ENCODE data around the gene EYS. TPM values are rescaled to one million over a fixed set of nuclear protein-coding genes. Genes with fewer than 3 reads are reported as not detected.
A peak's percentile ranks its signal among the peaks of the same experiment; 100 is the strongest.

EYS gene
- total and polyA plus RNA-seq, 2 of the 13 experiments (the other 11 are each of a cell fraction or from before 2014, with no cell fraction given) = 0.04 to 0.07 TPM

DNA sequence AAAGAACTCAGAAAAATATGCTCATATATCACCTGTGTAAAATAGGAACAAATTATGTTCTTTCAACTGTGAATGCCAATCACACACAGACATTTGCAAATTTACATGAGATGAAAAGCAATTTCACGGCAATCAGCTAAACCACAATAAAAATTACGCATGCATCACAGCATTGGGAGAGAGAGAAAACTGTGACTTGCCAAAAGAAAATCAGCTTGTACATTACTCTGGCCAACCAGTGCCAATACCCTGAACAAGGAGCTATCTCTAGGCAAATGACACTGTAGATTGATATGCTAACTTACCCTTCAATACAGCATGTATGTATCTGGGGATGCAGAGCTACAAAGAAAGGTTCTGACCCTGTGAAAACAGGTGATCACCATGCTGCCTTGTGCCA is 515.6 kb downstream of the EYS start:
- 0% methylated on average over 2 of the region's 2 CpGs for WGBS (ENCODE audit: low lambda C conversion rate)
- no peak overlapping the region for H3K4me3 ChIP-seq (replicated peaks in 1 of 3; ENCODE audit: insufficient read depth in 1 of 3, low read depth in 2 of 3, low read length in 3 of 3)
- BruUV-seq (replicated peaks) = no TSS peak
- DNase-seq (ENCODE audit: low spot score) (no peak), ATAC-seq (no peak), FAIRE-seq (no peak)
- no peaks in the 10 kb centered on the region for H3K36me3 ChIP-seq (replicated peaks in 1 of 2; ENCODE audit: control insufficient read depth in 1 of 2, insufficient read depth in 2 of 2, low read length in 2 of 2)
- no peaks in the 10 kb centered on the region for H3K27me3 ChIP-seq (ENCODE audit: control insufficient read depth in 1 of 2, insufficient read depth in 2 of 2, low read length in 2 of 2)
- POLR2A ChIA-PET = no interaction called here
- no peak overlapping the region for H3K9ac ChIP-seq (ENCODE audit: insufficient read depth, low read depth, low read length)
- TF ChIP-seq ONECUT2 (CRISPR knock-in tag; IDR thresholded peaks at IDR 0.05) = no peak
- no peak overlapping the region for H3K4me2 ChIP-seq (ENCODE audit: low read depth, low read length)
- no peaks in the 10 kb centered on the region for H3K4me1 ChIP-seq (ENCODE audit: insufficient read depth, low read length)
- no peaks in the 10 kb centered on the region for H3K79me2 ChIP-seq (ENCODE audit: insufficient read depth, low read length)
- H3K9me3 ChIP-seq (ENCODE audit: low read length) = no peaks in the 10 kb centered on the region
- CTCF ChIA-PET (ENCODE audit: low intra/inter-chr PET ratio, low total read pairs) = no interaction called here
- H4K20me1 ChIP-seq (ENCODE audit: insufficient read depth, low read length) = no peaks in the 10 kb centered on the region
- no peak overlapping the region for H3K27ac ChIP-seq (ENCODE audit: extremely low read length, insufficient read depth, low read length)
- in situ Hi-C loops (cut with HindIII; ENCODE audit: extremely low pct_ligation_motif_present, low pct_unique_long_range_greater_than_20kb) = no loop called here
- no peak overlapping the region for H2AFZ ChIP-seq (ENCODE audit: low read length)
- intact Hi-C loops (cut with micrococcal nuclease; ENCODE audit: unreplicated experiment) = no loop called here

DNA sequence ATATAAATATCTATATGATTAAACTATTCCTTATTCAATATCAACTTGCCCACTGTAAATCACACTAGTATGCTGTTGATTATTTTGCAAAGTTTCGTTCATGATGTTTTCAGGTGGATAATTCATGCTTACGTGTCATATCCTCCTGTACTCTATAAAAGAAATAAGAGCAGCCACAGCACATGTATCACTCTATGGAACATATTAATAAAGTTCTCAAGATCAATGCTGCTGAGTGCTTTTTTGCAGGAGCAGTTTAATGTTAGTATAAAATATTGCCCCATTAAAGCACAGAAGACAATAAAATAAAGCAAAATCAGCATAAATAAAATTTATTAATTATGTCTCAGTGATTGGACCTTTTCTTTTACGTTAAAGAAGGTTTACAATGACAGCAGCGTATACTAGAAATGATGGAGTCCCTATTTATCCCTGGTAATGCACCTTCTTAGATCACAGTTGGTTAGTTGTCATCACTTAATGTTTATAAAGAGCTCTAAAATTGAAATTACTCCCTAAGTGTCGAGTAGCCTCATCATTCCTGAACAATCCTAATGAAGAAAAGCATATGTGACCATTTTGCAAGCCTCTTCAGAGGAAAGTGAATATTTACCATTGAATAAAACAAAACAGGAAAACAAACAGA is 517.7 kb downstream of the EYS start:
- no peaks in the 10 kb centered on the region for H3K36me3 ChIP-seq (replicated peaks in 1 of 2; ENCODE audit: control insufficient read depth in 1 of 2, insufficient read depth in 2 of 2, low read length in 2 of 2)
- no peaks in the 10 kb centered on the region for H3K4me1 ChIP-seq (ENCODE audit: insufficient read depth, low read length)
- H3K4me3 ChIP-seq (replicated peaks in 1 of 3; ENCODE audit: insufficient read depth in 1 of 3, low read depth in 2 of 3, low read length in 3 of 3) = no peak overlapping the region
- CTCF ChIA-PET (ENCODE audit: low intra/inter-chr PET ratio, low total read pairs) = no interaction called here
- no peaks in the 10 kb centered on the region for H3K79me2 ChIP-seq (ENCODE audit: insufficient read depth, low read length)
- H3K27me3 ChIP-seq (ENCODE audit: control insufficient read depth in 1 of 2, insufficient read depth in 2 of 2, low read length in 2 of 2) = no peaks in the 10 kb centered on the region
- H3K4me2 ChIP-seq (ENCODE audit: low read depth, low read length) = no peak overlapping the region
- no peak overlapping the region for H2AFZ ChIP-seq (ENCODE audit: low read length)
- 2% methylated on average over 5 of the region's 5 CpGs for WGBS (ENCODE audit: low lambda C conversion rate)
- ATAC-seq = no peak
- no peaks in the 10 kb centered on the region for H4K20me1 ChIP-seq (ENCODE audit: insufficient read depth, low read length)
- POLR2A ChIA-PET = no interaction called here
- H3K9ac ChIP-seq (ENCODE audit: insufficient read depth, low read depth, low read length) = no peak overlapping the region
- TF ChIP-seq, protein P1, sequence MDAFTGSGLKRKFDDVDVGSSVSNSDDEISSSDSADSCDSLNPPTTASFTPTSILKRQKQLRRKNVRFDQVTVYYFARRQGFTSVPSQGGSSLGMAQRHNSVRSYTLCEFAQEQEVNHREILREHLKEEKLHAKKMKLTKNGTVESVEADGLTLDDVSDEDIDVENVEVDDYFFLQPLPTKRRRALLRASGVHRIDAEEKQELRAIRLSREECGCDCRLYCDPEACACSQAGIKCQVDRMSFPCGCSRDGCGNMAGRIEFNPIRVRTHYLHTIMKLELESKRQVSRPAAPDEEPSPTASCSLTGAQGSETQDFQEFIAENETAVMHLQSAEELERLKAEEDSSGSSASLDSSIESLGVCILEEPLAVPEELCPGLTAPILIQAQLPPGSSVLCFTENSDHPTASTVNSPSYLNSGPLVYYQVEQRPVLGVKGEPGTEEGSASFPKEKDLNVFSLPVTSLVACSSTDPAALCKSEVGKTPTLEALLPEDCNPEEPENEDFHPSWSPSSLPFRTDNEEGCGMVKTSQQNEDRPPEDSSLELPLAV (CRISPR knock-in tag; conservative IDR thresholded peaks at IDR 0.05; ENCODE audit: low read depth) = no peak
- peak; percentile 61 to 68 for TF ChIP-seq MAFK (conservative IDR thresholded peaks at IDR 0.05 in 1 of 2, IDR thresholded peaks at IDR 0.05 in 1 of 2; ENCODE audit: low read length in 2 of 2)
- TF ChIP-seq MAZ (IDR thresholded peaks at IDR 0.05; ENCODE audit: borderline replicate concordance, low read depth, low read length) = no peak
- no peak for TF ChIP-seq MAZ (CRISPR knock-in tag; IDR thresholded peaks at IDR 0.05; ENCODE audit: low read depth)
- TF ChIP-seq KLF16 (CRISPR knock-in tag; IDR thresholded peaks at IDR 0.05) = no peak
- TF ChIP-seq MAFF (IDR thresholded peaks at IDR 0.05; ENCODE audit: low read depth, low read length) = peak; percentile 68
- no peak for TF ChIP-seq AKAP8 (CRISPR knock-in tag; IDR thresholded peaks at IDR 0.05)
- TF ChIP-seq ZNF30 (CRISPR knock-in tag; IDR thresholded peaks at IDR 0.05) = no peak
- TF ChIP-seq ZMYM4 (CRISPR knock-in tag; IDR thresholded peaks at IDR 0.05) = no peak
- H3K27ac ChIP-seq (ENCODE audit: extremely low read length, insufficient read depth, low read length) = no peak overlapping the region
- intact Hi-C loops (cut with micrococcal nuclease; ENCODE audit: unreplicated experiment) = no loop called here
- no peak for DNase-seq (ENCODE audit: low spot score)
- no peak for FAIRE-seq
- BruUV-seq (replicated peaks) = no TSS peak
- no peaks in the 10 kb centered on the region for H3K9me3 ChIP-seq (ENCODE audit: low read length)
- in situ Hi-C loops (cut with HindIII; ENCODE audit: extremely low pct_ligation_motif_present, low pct_unique_long_range_greater_than_20kb) = no loop called here

Data from HepG2 (cell line).